HepG2 (cell line): Measurements from ENCODE around the gene CSHL1. TPM values are rescaled to one million over a fixed set of nuclear protein-coding genes. Genes with fewer than 3 reads are reported as not detected.

Experiments
- FOXM1 ChIP-seq: sonication (generic); formaldehyde crosslinking; IDR thresholded peaks from 2 replicates; pipeline ENCODE4 v1.5.0; 2020; ENCODE audit warnings: missing genetic modification reagents
- FOXO1 ChIP-seq: sonication (generic); formaldehyde crosslinking; IDR thresholded peaks from 2 replicates; pipeline ENCODE4 v1.4.0; 2020; ENCODE audit warnings: missing genetic modification reagents
- KDM5B ChIP-seq: sonication (generic); formaldehyde crosslinking; IDR thresholded peaks from 2 replicates; pipeline ENCODE4 v1.4.0; 2020; ENCODE audit warnings: missing genetic modification reagents, mild to moderate bottlenecking, borderline replicate concordance
- SALL2 ChIP-seq: sonication (generic); formaldehyde crosslinking; IDR thresholded peaks from 2 replicates; pipeline ENCODE4 v1.8.1; 2023; ENCODE audit warnings: mild to moderate bottlenecking, missing genetic modification reagents, inconsistent platforms
- SOX13 ChIP-seq, 3 experiments: fragments of 450-650 bp in 1 of 3; sonication (generic) in 1 of 3; formaldehyde crosslinking in 1 of 3; IDR thresholded peaks in 2 of 3; conservative IDR thresholded peaks in 1 of 3; 2 replicates each; pipeline versions ENCODE4 v1.5.0 to v1.6.1; 2016 to 2020; ENCODE audit warnings: antibody characterized with exemption in 1 of 3, mild to moderate bottlenecking in 1 of 3, missing compliant biosample characterization in 1 of 3, missing genetic modification reagents in 1 of 3, moderate library complexity in 1 of 3
- ZNF460 ChIP-seq: sonication (generic); formaldehyde crosslinking; IDR thresholded peaks from 2 replicates; pipeline ENCODE4 v1.5.1; 2020; ENCODE audit warnings: missing genetic modification reagents, mild to moderate bottlenecking, borderline replicate concordance
- polyA plus RNA-seq, 8 experiments: library from polyadenylated mRNA; depleted of rRNA in 3 of 8; stranded (reverse) in 7 of 8; unstranded in 1 of 8; fragments of >200 nt; fragmentation: Illumina TruSeq in 4 of 8; extraction: Trizol in 4 of 8; gene quantifications; 2 replicates each; pipeline versions ENCODE4 v1.2.1 to v1.2.3, GENCODE V29; 2011 to 2016; ENCODE audit warnings: low read depth in 4 of 8, missing spikeins in 1 of 8, mixed read lengths in 1 of 8; ENCODE audit not compliant: insufficient read depth in 1 of 8
- total RNA-seq, 5 experiments: library from RNA; depleted of rRNA; stranded (reverse); fragments of >200 nt; fragmentation: Illumina TruSeq; extraction: Trizol; gene quantifications; 2 replicates each; pipeline ENCODE4 v1.2.3, GENCODE V29; 2016; ENCODE audit warnings: low read depth in 1 of 5
- TF ChIP-seq, protein P1 (sequence below): sonication (generic); formaldehyde crosslinking; IDR thresholded peaks from 2 replicates; pipeline ENCODE4 v1.4.0; 2020; ENCODE audit warnings: missing genetic modification reagents, borderline replicate concordance
- TF ChIP-seq, protein P2 (sequence below), 2 experiments: sonication (generic) in 1 of 2; formaldehyde crosslinking in 1 of 2; IDR thresholded peaks; 2 replicates each; pipeline versions ENCODE4 v1.4.0 to v1.6.1; 2018 to 2020; ENCODE audit warnings: missing genetic modification reagents in 2 of 2, borderline replicate concordance in 1 of 2, low read depth in 1 of 2, mild to moderate bottlenecking in 1 of 2, missing biosample characterization in 1 of 2
- TF ChIP-seq, protein P3 (sequence below): sonication (generic); formaldehyde crosslinking; IDR thresholded peaks from 2 replicates; pipeline ENCODE4 v1.8.0; 2022; ENCODE audit warnings: mild to moderate bottlenecking, missing genetic modification reagents, borderline replicate concordance
- TF ChIP-seq, protein P4 (sequence below), 2 experiments: sonication (generic) in 1 of 2; formaldehyde crosslinking in 1 of 2; IDR thresholded peaks; 2 replicates each; pipeline versions ENCODE4 v1.6.1 to v1.9.0; 2014 to 2022; ENCODE audit warnings: antibody characterized with exemption in 1 of 2, borderline replicate concordance in 1 of 2, inconsistent platforms in 1 of 2, low read depth in 1 of 2, missing genetic modification reagents in 1 of 2

The CSHL1 gene
- total and polyA plus RNA-seq, 2 of the 13 experiments (the other 11 are each of a cell fraction or from before 2014, with no cell fraction given): not detected

DNA sequence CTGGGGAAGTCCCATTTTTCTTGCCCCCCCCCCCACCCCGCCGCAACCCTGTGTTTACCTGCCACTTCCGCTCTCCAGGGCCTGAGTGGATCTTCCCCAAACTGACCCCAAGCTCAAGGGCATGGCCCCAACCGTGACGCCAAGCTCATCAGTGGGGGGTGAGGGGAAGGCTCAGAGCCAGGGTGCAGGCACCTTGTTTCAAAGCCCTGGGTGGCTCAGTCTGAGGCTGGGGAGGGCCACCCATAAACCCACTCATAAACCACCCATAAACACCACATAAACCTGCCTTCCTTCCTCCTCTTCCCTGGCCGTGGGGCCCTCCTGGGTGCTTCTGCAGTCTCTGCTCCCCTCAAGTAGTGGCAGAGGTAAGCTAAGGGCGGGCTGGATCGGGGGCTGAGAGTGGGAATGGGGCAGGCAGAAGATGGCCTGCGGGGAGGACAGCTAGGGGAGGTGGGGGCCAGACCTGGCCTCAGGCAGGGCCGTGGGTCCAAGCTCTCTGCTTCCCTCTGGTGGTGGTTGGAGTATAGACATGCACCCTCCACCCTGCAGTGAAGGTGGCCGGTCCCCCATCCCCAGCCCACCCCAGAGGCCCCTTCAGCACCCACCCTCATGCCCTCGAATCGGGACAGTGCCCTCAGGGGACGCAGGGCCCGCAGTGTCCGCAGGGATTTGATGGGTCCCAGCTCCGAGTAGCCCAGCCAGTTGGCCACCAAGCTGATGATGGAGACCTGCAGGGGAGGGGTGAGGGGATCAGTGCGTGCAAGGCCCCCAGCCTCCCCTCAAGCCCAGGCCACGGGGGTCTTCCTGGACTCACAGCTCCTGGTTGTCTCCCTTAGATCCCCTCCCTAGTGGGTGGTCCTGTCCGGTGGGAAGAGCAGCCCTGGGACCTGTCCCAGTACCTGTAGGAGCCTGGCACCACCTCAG is 35.6 kb upstream of the CSHL1 start (continued):
- 0 out of 2 replicates have a peak, but pooled peaks have one; percentile 22 for TF ChIP-seq SALL2 (CRISPR knock-in tag)
- TF ChIP-seq, protein P1, sequence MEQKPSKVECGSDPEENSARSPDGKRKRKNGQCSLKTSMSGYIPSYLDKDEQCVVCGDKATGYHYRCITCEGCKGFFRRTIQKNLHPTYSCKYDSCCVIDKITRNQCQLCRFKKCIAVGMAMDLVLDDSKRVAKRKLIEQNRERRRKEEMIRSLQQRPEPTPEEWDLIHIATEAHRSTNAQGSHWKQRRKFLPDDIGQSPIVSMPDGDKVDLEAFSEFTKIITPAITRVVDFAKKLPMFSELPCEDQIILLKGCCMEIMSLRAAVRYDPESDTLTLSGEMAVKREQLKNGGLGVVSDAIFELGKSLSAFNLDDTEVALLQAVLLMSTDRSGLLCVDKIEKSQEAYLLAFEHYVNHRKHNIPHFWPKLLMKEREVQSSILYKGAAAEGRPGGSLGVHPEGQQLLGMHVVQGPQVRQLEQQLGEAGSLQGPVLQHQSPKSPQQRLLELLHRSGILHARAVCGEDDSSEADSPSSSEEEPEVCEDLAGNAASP (CRISPR knock-in tag): no peak
- TF ChIP-seq SOX13 (IDR thresholded peaks at IDR 0.05): no peak
- no peak for TF ChIP-seq SOX13 (CRISPR knock-in tag; conservative IDR thresholded peaks at IDR 0.05 in 1 of 2, IDR thresholded peaks at IDR 0.05 in 1 of 2)
- TF ChIP-seq, protein P2, sequence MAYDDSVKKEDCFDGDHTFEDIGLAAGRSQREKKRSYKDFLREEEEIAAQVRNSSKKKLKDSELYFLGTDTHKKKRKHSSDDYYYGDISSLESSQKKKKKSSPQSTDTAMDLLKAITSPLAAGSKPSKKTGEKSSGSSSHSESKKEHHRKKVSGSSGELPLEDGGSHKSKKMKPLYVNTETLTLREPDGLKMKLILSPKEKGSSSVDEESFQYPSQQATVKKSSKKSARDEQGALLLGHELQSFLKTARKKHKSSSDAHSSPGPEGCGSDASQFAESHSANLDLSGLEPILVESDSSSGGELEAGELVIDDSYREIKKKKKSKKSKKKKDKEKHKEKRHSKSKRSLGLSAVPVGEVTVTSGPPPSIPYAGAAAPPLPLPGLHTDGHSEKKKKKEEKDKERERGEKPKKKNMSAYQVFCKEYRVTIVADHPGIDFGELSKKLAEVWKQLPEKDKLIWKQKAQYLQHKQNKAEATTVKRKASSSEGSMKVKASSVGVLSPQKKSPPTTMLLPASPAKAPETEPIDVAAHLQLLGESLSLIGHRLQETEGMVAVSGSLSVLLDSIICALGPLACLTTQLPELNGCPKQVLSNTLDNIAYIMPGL (CRISPR knock-in tag; IDR thresholded peaks at IDR 0.05; ENCODE audit: borderline replicate concordance in 1 of 2, low read depth in 1 of 2): peak; percentile 67 to 83; a peak in 3 of 4 replicates
- TF ChIP-seq, protein P3, sequence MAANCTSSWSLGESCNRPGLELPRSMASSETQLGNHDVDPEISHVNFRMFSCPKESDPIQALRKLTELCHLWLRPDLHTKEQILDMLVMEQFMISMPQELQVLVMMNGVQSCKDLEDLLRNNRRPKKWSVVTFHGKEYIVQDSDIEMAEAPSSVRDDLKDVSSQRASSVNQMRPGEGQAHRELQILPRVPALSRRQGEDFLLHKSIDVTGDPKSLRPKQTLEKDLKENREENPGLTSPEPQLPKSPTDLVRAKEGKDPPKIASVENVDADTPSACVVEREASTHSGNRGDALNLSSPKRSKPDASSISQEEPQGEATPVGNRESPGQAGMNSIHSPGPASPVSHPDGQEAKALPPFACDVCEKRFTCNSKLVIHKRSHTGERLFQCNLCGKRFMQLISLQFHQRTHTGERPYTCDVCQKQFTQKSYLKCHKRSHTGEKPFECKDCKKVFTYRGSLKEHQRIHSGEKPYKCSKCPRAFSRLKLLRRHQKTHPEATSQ (CRISPR knock-in tag): no peak
- no peak; the same call in 1 of the 2 replicates for TF ChIP-seq KDM5B (CRISPR knock-in tag)
- TF ChIP-seq ZNF460 (CRISPR knock-in tag): no peak
- no peak for TF ChIP-seq FOXO1 (CRISPR knock-in tag)
- no peak for TF ChIP-seq FOXM1 (CRISPR knock-in tag)
- TF ChIP-seq, protein P4, sequence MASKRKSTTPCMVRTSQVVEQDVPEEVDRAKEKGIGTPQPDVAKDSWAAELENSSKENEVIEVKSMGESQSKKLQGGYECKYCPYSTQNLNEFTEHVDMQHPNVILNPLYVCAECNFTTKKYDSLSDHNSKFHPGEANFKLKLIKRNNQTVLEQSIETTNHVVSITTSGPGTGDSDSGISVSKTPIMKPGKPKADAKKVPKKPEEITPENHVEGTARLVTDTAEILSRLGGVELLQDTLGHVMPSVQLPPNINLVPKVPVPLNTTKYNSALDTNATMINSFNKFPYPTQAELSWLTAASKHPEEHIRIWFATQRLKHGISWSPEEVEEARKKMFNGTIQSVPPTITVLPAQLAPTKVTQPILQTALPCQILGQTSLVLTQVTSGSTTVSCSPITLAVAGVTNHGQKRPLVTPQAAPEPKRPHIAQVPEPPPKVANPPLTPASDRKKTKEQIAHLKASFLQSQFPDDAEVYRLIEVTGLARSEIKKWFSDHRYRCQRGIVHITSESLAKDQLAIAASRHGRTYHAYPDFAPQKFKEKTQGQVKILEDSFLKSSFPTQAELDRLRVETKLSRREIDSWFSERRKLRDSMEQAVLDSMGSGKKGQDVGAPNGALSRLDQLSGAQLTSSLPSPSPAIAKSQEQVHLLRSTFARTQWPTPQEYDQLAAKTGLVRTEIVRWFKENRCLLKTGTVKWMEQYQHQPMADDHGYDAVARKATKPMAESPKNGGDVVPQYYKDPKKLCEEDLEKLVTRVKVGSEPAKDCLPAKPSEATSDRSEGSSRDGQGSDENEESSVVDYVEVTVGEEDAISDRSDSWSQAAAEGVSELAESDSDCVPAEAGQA (IDR thresholded peaks at IDR 0.05; ENCODE audit: low read depth): no peak
- TF ChIP-seq, protein P4 (CRISPR knock-in tag; IDR thresholded peaks at IDR 0.05; ENCODE audit: borderline replicate concordance): no peak
